Liver (tissue), 9 donors: ENCODE measurements around the gene GCGR. TPM values are rescaled to one million over a fixed set of nuclear protein-coding genes. Genes with fewer than 3 reads are reported as not detected.

Experiments
- DNase-seq: peaks from one replicate; pipeline ENCODE4 v3.0.0-alpha.2; 2017; ENCODE audit warnings: low spot score
- H3K27ac ChIP-seq, 2 donors: one replicate each; pipeline ENCODE4 v1.7.0; 2013; ENCODE audit warnings: inconsistent platforms in 2 of 2, low read length in 2 of 2, control low read depth in 1 of 2, low read depth in 1 of 2, mild to moderate bottlenecking in 1 of 2
- H3K27me3 ChIP-seq, 4 donors: one replicate each; pipeline versions ENCODE4 v1.6.1 to v1.7.0; 2013; ENCODE audit warnings: low read length in 3 of 4, inconsistent platforms in 1 of 4, mild to moderate bottlenecking in 1 of 4, moderate library complexity in 1 of 4; ENCODE audit not compliant: control insufficient read depth in 4 of 4, insufficient read depth in 4 of 4
- H3K36me3 ChIP-seq, 4 donors: one replicate each; pipeline versions ENCODE4 v1.6.1 to v1.7.0; 2013; ENCODE audit warnings: low read length in 3 of 4, mild to moderate bottlenecking in 3 of 4, low read depth in 1 of 4, moderate library complexity in 1 of 4; ENCODE audit not compliant: control insufficient read depth in 4 of 4, insufficient read depth in 3 of 4
- H3K4me1 ChIP-seq, 4 donors: one replicate each; pipeline versions ENCODE4 v1.6.1 to v1.7.0; 2013; ENCODE audit warnings: low read length in 3 of 4, mild to moderate bottlenecking in 3 of 4, moderate library complexity in 1 of 4; ENCODE audit not compliant: control insufficient read depth in 4 of 4, insufficient read depth in 4 of 4
- H3K4me3 ChIP-seq, 3 donors: one replicate each; pipeline versions ENCODE4 v1.6.1 to v1.7.0; 2013; ENCODE audit warnings: low read length in 3 of 3, control low read depth in 1 of 3, low read depth in 1 of 3, mild to moderate bottlenecking in 1 of 3
- H3K9ac ChIP-seq, 2 donors: one replicate each; pipeline ENCODE4 v1.7.0; 2013; ENCODE audit warnings: low read length in 2 of 2, mild to moderate bottlenecking in 2 of 2, moderate library complexity in 2 of 2, control low read depth in 1 of 2, low read depth in 1 of 2
- H3K9me3 ChIP-seq, 4 donors: one replicate each; pipeline versions ENCODE4 v1.6.1 to v1.7.0; 2013; ENCODE audit warnings: low read length in 3 of 4; ENCODE audit not compliant: control insufficient read depth in 4 of 4
- ATF3 ChIP-seq: IDR thresholded peaks from 2 replicates; pipeline ENCODE4 v1.6.1; 2016; ENCODE audit warnings: antibody characterized with exemption
- EGR1 ChIP-seq, 2 donors: IDR thresholded peaks; 2 replicates each; pipeline ENCODE4 v1.6.1; 2016 to 2018; ENCODE audit warnings: antibody characterized with exemption in 2 of 2, low read depth in 2 of 2
- FOXA1 ChIP-seq: IDR thresholded peaks from 2 replicates; pipeline ENCODE4 v1.6.1; 2016; ENCODE audit warnings: antibody characterized with exemption
- FOXA2 ChIP-seq: IDR thresholded peaks from 2 replicates; pipeline ENCODE4 v1.6.1; 2016; ENCODE audit warnings: antibody characterized with exemption
- GABPA ChIP-seq, 2 donors: IDR thresholded peaks in 1 of 2; conservative IDR thresholded peaks in 1 of 2; 2 replicates each; pipeline ENCODE4 v1.6.1; 2016; ENCODE audit warnings: antibody characterized with exemption in 2 of 2, mild to moderate bottlenecking in 1 of 2, moderate library complexity in 1 of 2
- HNF4A ChIP-seq, 2 donors: conservative IDR thresholded peaks; 2 replicates each; pipeline ENCODE4 v1.6.1; 2016; ENCODE audit warnings: antibody characterized with exemption in 2 of 2, mild to moderate bottlenecking in 2 of 2
- HNF4G ChIP-seq: IDR thresholded peaks from 2 replicates; pipeline ENCODE4 v1.6.1; 2016; ENCODE audit warnings: antibody characterized with exemption
- JUND ChIP-seq, 2 donors: IDR thresholded peaks; 2 replicates each; pipeline ENCODE4 v1.6.1; 2016; ENCODE audit warnings: antibody characterized with exemption in 2 of 2
- NR2F2 ChIP-seq: IDR thresholded peaks from 2 replicates; pipeline ENCODE4 v1.6.1; 2016; ENCODE audit warnings: antibody characterized with exemption
- RAD21 ChIP-seq, 2 donors: IDR thresholded peaks; 2 replicates each; pipeline ENCODE4 v1.6.1; 2016; ENCODE audit warnings: antibody characterized with exemption in 2 of 2, mild to moderate bottlenecking in 2 of 2
- REST ChIP-seq: IDR thresholded peaks from 2 replicates; pipeline ENCODE4 v1.6.1; 2016; ENCODE audit warnings: antibody characterized with exemption, mild to moderate bottlenecking
- RXRA ChIP-seq, 2 donors: IDR thresholded peaks; 2 replicates each; pipeline ENCODE4 v1.6.1; 2017 to 2018; ENCODE audit warnings: antibody characterized with exemption in 2 of 2, mild to moderate bottlenecking in 1 of 2
- SP1 ChIP-seq: IDR thresholded peaks from 2 replicates; pipeline ENCODE4 v1.6.1; 2018; ENCODE audit warnings: antibody characterized with exemption, mild to moderate bottlenecking
- YY1 ChIP-seq: IDR thresholded peaks from 2 replicates; pipeline ENCODE4 v1.6.1; 2016; ENCODE audit warnings: antibody characterized with exemption, mild to moderate bottlenecking
- ZBTB33 ChIP-seq: IDR thresholded peaks from 2 replicates; pipeline ENCODE4 v1.6.1; 2016; ENCODE audit warnings: antibody characterized with exemption
- WGBS: extraction: QIAGEN DNeasy Blood & Tissue Kit; methylation state at CpG from one replicate; pipeline ENCODE4 v1.1.7; 2013; 5-methylcytosine and 5-hydroxymethylcytosine counted together
- polyA plus RNA-seq, 2 donors: library from polyadenylated mRNA; stranded (reverse) in 1 of 2; unstranded in 1 of 2; fragments of 200-250 nt in 1 of 2; fragments of >200 nt in 1 of 2; fragmentation: Nextera tagmentation in 1 of 2; extraction: Ambion mirVana in 1 of 2; gene quantifications; one replicate each; pipeline versions ENCODE4 v1.2.1 to v1.2.3, GENCODE V29; 2013 to 2015
- total RNA-seq, 2 donors: library from RNA; depleted of rRNA; stranded (reverse); fragments of >200 nt; gene quantifications; one replicate each; pipeline ENCODE4 v1.2.3, GENCODE V29; 2014
- TF ChIP-seq, protein P1 (sequence below): fragments of 150-350 bp; IDR thresholded peaks from 2 replicates; pipeline ENCODE4 v1.5.1; 2017; ENCODE audit warnings: improper control_type of control experiment, low read depth, low read length; ENCODE audit not compliant: missing input control
- TF ChIP-seq, protein P2 (sequence below): IDR thresholded peaks from 2 replicates; pipeline ENCODE4 v1.6.1; 2016; ENCODE audit warnings: antibody characterized with exemption
- donor health status: healthy.
- donor health status: healthy.
- donor health status: healthy.
- donor health status: healthy.
- donor health status: healthy.

The GCGR gene
- total and polyA plus RNA-seq, 4 donors: 20.7 to 72.0 (median 48.9) TPM

DNA sequence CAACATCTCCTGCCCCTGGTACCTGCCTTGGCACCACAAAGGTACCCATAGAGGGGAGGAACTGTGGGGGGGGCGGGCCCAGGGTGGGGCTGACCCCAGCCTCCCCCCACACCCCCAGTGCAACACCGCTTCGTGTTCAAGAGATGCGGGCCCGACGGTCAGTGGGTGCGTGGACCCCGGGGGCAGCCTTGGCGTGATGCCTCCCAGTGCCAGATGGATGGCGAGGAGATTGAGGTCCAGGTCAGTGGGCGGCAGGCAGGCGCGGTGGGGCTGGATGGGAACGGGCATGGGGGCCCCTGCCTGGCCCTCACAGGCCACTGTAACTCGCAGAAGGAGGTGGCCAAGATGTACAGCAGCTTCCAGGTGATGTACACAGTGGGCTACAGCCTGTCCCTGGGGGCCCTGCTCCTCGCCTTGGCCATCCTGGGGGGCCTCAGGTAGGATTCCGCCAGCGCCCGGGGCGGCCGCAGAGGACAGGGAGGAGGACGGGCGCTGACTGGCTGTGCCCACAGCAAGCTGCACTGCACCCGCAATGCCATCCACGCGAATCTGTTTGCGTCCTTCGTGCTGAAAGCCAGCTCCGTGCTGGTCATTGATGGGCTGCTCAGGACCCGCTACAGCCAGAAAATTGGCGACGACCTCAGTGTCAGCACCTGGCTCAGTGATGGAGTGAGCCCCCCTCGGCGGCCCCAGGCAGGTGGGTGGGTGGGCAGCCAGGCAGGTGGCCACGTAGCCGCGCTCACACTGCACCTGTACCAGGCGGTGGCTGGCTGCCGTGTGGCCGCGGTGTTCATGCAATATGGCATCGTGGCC is 7.1 kb downstream of the GCGR start:
- Histone ChIP-seq H3K27me3 (no peaks in the 10 kb centered on the region), H3K36me3 (peaks cover 4 to 20% (median 6%) of the 10 kb centered on the region in 4 donors), H3K9ac (no peak overlapping the region), H3K9me3 (no peaks in the 10 kb centered on the region), H3K27ac (no peak overlapping the region), H3K4me1 (peaks cover 0 to 9% (median 3%) of the 10 kb centered on the region in 4 donors), H3K4me3 (no peak overlapping the region)
- DNase-seq: no peak
- TF ChIP-seq ZBTB33 (no peak), FOXA1 (no peak), ATF3 (no peak), RAD21 (IDR thresholded peaks at IDR 0.05) (no peak), RXRA (IDR thresholded peaks at IDR 0.05) (no peak), HNF4G (no peak), SP1 (no peak), FOXA2 (no peak), HNF4A (conservative IDR thresholded peaks at IDR 0.05) (no peak), REST (no peak), NR2F2 (no peak), EGR1 (IDR thresholded peaks at IDR 0.05; ENCODE audit: low read depth in 2 of 2) (no peak), YY1 (no peak), JUND (IDR thresholded peaks at IDR 0.05) (no peak), GABPA (IDR thresholded peaks at IDR 0.05 in 1 of 2, conservative IDR thresholded peaks at IDR 0.05 in 1 of 2) (no peak)
- TF ChIP-seq, protein P1, sequence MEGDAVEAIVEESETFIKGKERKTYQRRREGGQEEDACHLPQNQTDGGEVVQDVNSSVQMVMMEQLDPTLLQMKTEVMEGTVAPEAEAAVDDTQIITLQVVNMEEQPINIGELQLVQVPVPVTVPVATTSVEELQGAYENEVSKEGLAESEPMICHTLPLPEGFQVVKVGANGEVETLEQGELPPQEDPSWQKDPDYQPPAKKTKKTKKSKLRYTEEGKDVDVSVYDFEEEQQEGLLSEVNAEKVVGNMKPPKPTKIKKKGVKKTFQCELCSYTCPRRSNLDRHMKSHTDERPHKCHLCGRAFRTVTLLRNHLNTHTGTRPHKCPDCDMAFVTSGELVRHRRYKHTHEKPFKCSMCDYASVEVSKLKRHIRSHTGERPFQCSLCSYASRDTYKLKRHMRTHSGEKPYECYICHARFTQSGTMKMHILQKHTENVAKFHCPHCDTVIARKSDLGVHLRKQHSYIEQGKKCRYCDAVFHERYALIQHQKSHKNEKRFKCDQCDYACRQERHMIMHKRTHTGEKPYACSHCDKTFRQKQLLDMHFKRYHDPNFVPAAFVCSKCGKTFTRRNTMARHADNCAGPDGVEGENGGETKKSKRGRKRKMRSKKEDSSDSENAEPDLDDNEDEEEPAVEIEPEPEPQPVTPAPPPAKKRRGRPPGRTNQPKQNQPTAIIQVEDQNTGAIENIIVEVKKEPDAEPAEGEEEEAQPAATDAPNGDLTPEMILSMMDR: no peak
- TF ChIP-seq, protein P2, sequence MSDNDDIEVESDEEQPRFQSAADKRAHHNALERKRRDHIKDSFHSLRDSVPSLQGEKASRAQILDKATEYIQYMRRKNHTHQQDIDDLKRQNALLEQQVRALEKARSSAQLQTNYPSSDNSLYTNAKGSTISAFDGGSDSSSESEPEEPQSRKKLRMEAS: no peak
- 93% methylated on average over 42 of the region's 42 CpGs for WGBS
